COLO668 (cell line): ENCODE data around the gene MRPL24.

Experiments used
- DNase-seq: peaks from one replicate; lab custom pipeline; 2025; ENCODE audit not compliant: unreplicated experiment; lab: John Stamatoyannopoulos, UW

Gene MRPL24

GRCh38 chr1:156711011-156711817, 29.7 kb downstream of the MRPL24 start:
- DNase-seq = no peak

- peak; percentile 22 for DNase-seq
Observed at GRCh38 chr1:156709757-156710489, 31.0 kb downstream of the MRPL24 start.

- DNase-seq = no peak
Observed at GRCh38 chr1:156709031-156709430, 31.9 kb downstream of the MRPL24 start.

- no peak for DNase-seq
Observed at GRCh38 chr1:156708218-156708661, 32.6 kb downstream of the MRPL24 start.

GRCh38 chr1:156707417-156708217, 33.3 kb downstream of the MRPL24 start:
- no peak for DNase-seq

GRCh38 chr1:156706657-156707416, 34.1 kb downstream of the MRPL24 start:
- DNase-seq = peak; percentile 46

- DNase-seq = peak; percentile 66
Observed at GRCh38 chr1:156705918-156706656, 34.8 kb downstream of the MRPL24 start.

- DNase-seq = peak; percentile 40
Observed at GRCh38 chr1:156705321-156705917, 35.5 kb downstream of the MRPL24 start, which contains the start of gene CRABP2. TSS of gene CRABP2 (minus strand) at chr1:156705583. CDS start at chr1:156705446, 137 bp downstream.

- DNase-seq = peak; percentile 36
Observed at GRCh38 chr1:156704930-156705320, 36.0 kb downstream of the MRPL24 start.

GRCh38 chr1:156704166-156704711, 36.6 kb downstream of the MRPL24 start:
- no peak for DNase-seq

- DNase-seq = no peak
Observed at GRCh38 chr1:156703741-156704140, 37.1 kb downstream of the MRPL24 start.

GRCh38 chr1:156703336-156703735, 37.6 kb downstream of the MRPL24 start:
- no peak for DNase-seq

GRCh38 chr1:156700736-156701531, 40.0 kb downstream of the MRPL24 start:
- no peak for DNase-seq

GRCh38 chr1:156698995-156699394, 41.9 kb downstream of the MRPL24 start:
- no peak for DNase-seq

GRCh38 chr1:156697481-156697880, 43.4 kb downstream of the MRPL24 start:
- DNase-seq = peak; percentile 36

- DNase-seq = no peak
Observed at GRCh38 chr1:156696755-156697154, 44.1 kb downstream of the MRPL24 start.

GRCh38 chr1:156694690-156694962, 46.3 kb downstream of the MRPL24 start:
- no peak for DNase-seq

- DNase-seq = no peak
Observed at GRCh38 chr1:156693848-156694689, 46.8 kb downstream of the MRPL24 start.
